Transverse colon (tissue), 4 donors: ENCODE data around the gene MED10.

ENCODE experiments used
- CTCF ChIP-seq, 5 experiments: fragments of 200-600 bp in 3 of 5; fragments of 450-650 bp in 2 of 5; sonication (generic) in 3 of 5; IDR thresholded peaks; 1 replicate in 2 of 5; 2 replicates in 3 of 5; pipeline ENCODE4 v1.5.1; 2016 to 2017; ENCODE audit warnings: antibody characterized with exemption in 5 of 5, inconsistent platforms in 3 of 5, mild to moderate bottlenecking in 2 of 5, moderate library complexity in 1 of 5
- POLR2A ChIP-seq: fragments of 450-650 bp; IDR thresholded peaks from one replicate; pipeline ENCODE4 v1.6.1; 2016; ENCODE audit warnings: antibody characterized with exemption, mild to moderate bottlenecking, moderate library complexity
- POLR2AphosphoS5 ChIP-seq, 3 donors: sonication (generic); formaldehyde crosslinking; IDR thresholded peaks; one replicate each; pipeline ENCODE4 v1.6.1; 2016; ENCODE audit warnings: antibody characterized with exemption in 3 of 3

DNA sequence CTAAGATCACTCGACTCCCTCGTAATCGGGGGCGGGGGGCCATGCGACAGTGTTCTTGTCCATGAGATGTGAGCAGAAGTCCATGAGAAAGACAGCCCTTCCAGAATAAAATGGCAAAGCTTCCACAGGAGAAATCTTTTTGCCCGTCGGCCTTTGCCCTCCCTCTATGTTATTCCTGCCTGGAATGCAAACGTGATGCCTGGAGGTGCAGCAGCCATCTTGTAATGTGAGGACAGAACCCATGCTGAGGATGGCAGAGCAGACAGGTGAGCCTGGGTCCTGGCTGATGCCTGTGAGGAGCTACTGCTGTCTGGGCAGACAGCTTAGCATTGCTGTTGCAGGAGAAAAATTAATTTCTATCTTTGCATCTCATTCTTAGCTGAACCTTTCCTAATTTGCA lies 17.2 kb downstream of the MED10 start:
- TF ChIP-seq POLR2A = no peak
- no peak for TF ChIP-seq CTCF (IDR thresholded peaks at IDR 0.05)
- TF ChIP-seq POLR2AphosphoS5 (IDR thresholded peaks at IDR 0.05) = no peak
